Tibial artery (tissue), 4 donors: ENCODE measurements around the gene SOX15.
A peak's percentile ranks its signal among the peaks of the same experiment; 100 is the strongest.

Experiments
- DNase-seq, 2 donors: peaks; one replicate each; pipeline ENCODE4 v3.0.0-alpha.2; 2019
- H3K27ac ChIP-seq, 2 donors: fragments of 200-600 bp; sonication (generic) in 1 of 2; 1 replicate in 1 of 2; 2 replicates in 1 of 2; pipeline ENCODE4 v1.5.1; 2018 to 2019; ENCODE audit warnings: mild to moderate bottlenecking in 1 of 2
- H3K27me3 ChIP-seq, 2 donors: fragments of 200-600 bp; sonication (generic) in 1 of 2; one replicate each; pipeline versions ENCODE4 v1.5.1 to v1.6.0; 2016 to 2019
- H3K36me3 ChIP-seq, 3 donors: fragments of 200-600 bp; sonication (generic) in 2 of 3; one replicate each; pipeline ENCODE4 v1.5.1; 2016 to 2019; ENCODE audit warnings: mild to moderate bottlenecking in 2 of 3
- H3K4me1 ChIP-seq, 4 donors: fragments of 200-600 bp; sonication (generic) in 2 of 4; 1 replicate in 3 of 4; 2 replicates in 1 of 4; pipeline ENCODE4 v1.5.1; 2016 to 2019
- H3K4me3 ChIP-seq, 2 donors: fragments of 200-600 bp; sonication (generic) in 1 of 2; 1 replicate in 1 of 2; 2 replicates in 1 of 2; pipeline ENCODE4 v1.5.1; 2018 to 2019; ENCODE audit warnings: mild to moderate bottlenecking in 2 of 2
- H3K9me3 ChIP-seq, 3 donors: fragments of 200-600 bp; sonication (generic) in 1 of 3; one replicate each; pipeline ENCODE4 v1.5.1; 2016 to 2019
- CTCF ChIP-seq, 2 experiments: fragments of 200-600 bp in 1 of 2; fragments of 450-650 bp in 1 of 2; IDR thresholded peaks; one replicate each; pipeline ENCODE4 v1.5.1; 2017 to 2019; ENCODE audit warnings: antibody characterized with exemption in 2 of 2, mild to moderate bottlenecking in 1 of 2, moderate library complexity in 1 of 2
- intact Hi-C: fragments of 100-400 bp; cut with DNase I; formaldehyde crosslinking; loops from one replicate; pipeline ENCODE4 v1.15.0; 2023; ENCODE audit warnings: low total_unique reads

SOX15 gene

GRCh38 chr17:7569571-7569970 is 20.3 kb downstream of the SOX15 start:
- H3K9me3 ChIP-seq, result no peaks in the 10 kb centered on the region
- H3K4me3 ChIP-seq, result no peak overlapping the region
- TF ChIP-seq CTCF (IDR thresholded peaks at IDR 0.05), result no peak
- H3K27me3 ChIP-seq, result no peaks in the 10 kb centered on the region
- no peak overlapping the region for H3K27ac ChIP-seq
- DNase-seq, result no peak
- intact Hi-C loops, result loop anchor here (10.0 kb wide), 2 partner anchors 55 to 315 kb away; partner anchors contain the start of genes CTDNEP1, ELP5 and SAT2
- H3K4me1 ChIP-seq, result peaks cover 0 to 24% (median 12%) of the 10 kb centered on the region in 4 donors
- peaks cover 44 to 82% (median 53%) of the 10 kb centered on the region in 3 donors for H3K36me3 ChIP-seq

GRCh38 chr17:7563115-7563869 is 26.6 kb downstream of the SOX15 start:
- DNase-seq, result no peak
- H3K27ac ChIP-seq, result peak overlapping the region in 1 of 2 donors; percentile 96
- H3K36me3 ChIP-seq, result peaks cover 37 to 52% (median 41%) of the 10 kb centered on the region in 3 donors
- peak overlapping the region in 1 of 2 donors; percentile 99 for H3K4me3 ChIP-seq
- no peaks in the 10 kb centered on the region for H3K27me3 ChIP-seq
- intact Hi-C loops, result loop anchor here (5.0 to 10.0 kb wide), 4 partner anchors 62 to 308 kb away; partner anchors contain the start of genes CTDNEP1, ELP5, FGF11 and KCTD11
- no peaks in the 10 kb centered on the region for H3K9me3 ChIP-seq
- H3K4me1 ChIP-seq, result peaks cover 0 to 64% (median 50%) of the 10 kb centered on the region in 4 donors
- no peak for TF ChIP-seq CTCF (IDR thresholded peaks at IDR 0.05)

GRCh38 chr17:7562208-7562605 is 27.7 kb downstream of the SOX15 start:
- Histone ChIP-seq H3K4me1 (peaks cover 0 to 72% (median 61%) of the 10 kb centered on the region in 4 donors), H3K4me3 (peak overlapping the region; percentile 86 to 99), H3K27me3 (no peaks in the 10 kb centered on the region), H3K36me3 (peaks cover 32 to 44% (median 34%) of the 10 kb centered on the region in 3 donors), H3K27ac (peak overlapping the region; percentile 95 to 96), H3K9me3 (no peaks in the 10 kb centered on the region)
- no peak for DNase-seq
- no peak for TF ChIP-seq CTCF (IDR thresholded peaks at IDR 0.05)
- intact Hi-C loops, result loop anchor here (5.0 to 10.0 kb wide), 4 partner anchors 63 to 307 kb away; partner anchors contain the start of genes CTDNEP1, ELP5, FGF11 and KCTD11

- DNase-seq, result peak; percentile 86 to 93
- Histone ChIP-seq H3K36me3 (peaks cover 27 to 39% (median 29%) of the 10 kb centered on the region in 3 donors), H3K27ac (peak within 1 kb of the TSS; percentile 95 to 96), H3K9me3 (no peaks in the 10 kb centered on the region), H3K27me3 (no peaks in the 10 kb centered on the region), H3K4me3 (peak within 1 kb of the TSS; percentile 86 to 99), H3K4me1 (peaks cover 0 to 76% (median 62%) of the 10 kb centered on the region in 4 donors)
- intact Hi-C loops, result loop anchor here (1.0 to 10.0 kb wide), 5 partner anchors 47 to 307 kb away; partner anchors contain the start of genes CTDNEP1, ELP5, FGF11 and KCTD11
- TF ChIP-seq CTCF (IDR thresholded peaks at IDR 0.05), result no peak
These were observed 28.2 kb downstream of the SOX15 start, which contains the start of gene SENP3 for GRCh38 chr17:7561589-7562207. TSS of gene SENP3 (plus strand) at chr17:7561919. CDS start at chr17:7563077, 1,158 bp downstream.

- peaks cover 22 to 33% (median 23%) of the 10 kb centered on the region in 3 donors for H3K36me3 ChIP-seq
- peak; percentile 87 to 94 for DNase-seq
- H3K27ac ChIP-seq, result peak overlapping the region; percentile 95 to 96
- intact Hi-C loops, result loop anchor here (1.0 to 10.0 kb wide), 5 partner anchors 47 to 306 kb away; partner anchors contain the start of genes CTDNEP1, ELP5, FGF11 and KCTD11
- no peaks in the 10 kb centered on the region for H3K9me3 ChIP-seq
- H3K27me3 ChIP-seq, result no peaks in the 10 kb centered on the region
- peaks cover 0 to 76% (median 62%) of the 10 kb centered on the region in 4 donors for H3K4me1 ChIP-seq
- TF ChIP-seq CTCF (IDR thresholded peaks at IDR 0.05), result peak; percentile 87 to 91
- H3K4me3 ChIP-seq, result peak overlapping the region; percentile 86 to 99
These were observed 28.8 kb downstream of the SOX15 start for GRCh38 chr17:7561028-7561575.
